ENCODE results near the gene NCBP2L. TPM values are rescaled to one million over a fixed set of nuclear protein-coding genes. Genes with fewer than 3 reads are reported as not detected.

The NCBP2L gene
- polyA plus RNA-seq, 1 donor (not counting 4 experiments of a cell fraction or from before 2014, with no cell fraction given) = not detected

DNA sequence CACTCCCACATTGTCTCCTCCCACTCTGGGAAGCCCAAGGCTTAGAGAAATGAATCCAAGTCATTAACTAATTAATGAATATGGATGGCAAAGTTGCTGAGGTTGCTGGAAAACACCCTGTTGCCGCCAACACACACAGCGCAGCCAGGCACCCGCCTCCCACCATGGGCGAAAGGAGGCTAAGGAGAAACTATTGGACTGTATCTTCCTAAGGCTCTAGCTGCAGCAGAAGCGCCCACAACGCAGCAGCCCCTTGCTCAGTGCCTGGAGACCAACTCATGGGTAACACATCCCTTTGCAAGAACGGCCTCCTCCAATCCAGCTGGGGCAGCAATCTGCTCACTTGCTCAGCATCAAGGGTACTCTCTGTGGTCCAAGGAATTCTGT, 36.1 kb upstream of the NCBP2L start:
- no peak for TF ChIP-seq CTCF (optimal IDR thresholded peaks at IDR 0.05 in 1 of 3, IDR thresholded peaks at IDR 0.05 in 1 of 3, conservative IDR thresholded peaks at IDR 0.05 in 1 of 3; ENCODE audit: extremely low read depth in 1 of 3, insufficient read depth in 2 of 3, low read length in 3 of 3)
- TF ChIP-seq EZH2 (IDR thresholded peaks at IDR 0.05; ENCODE audit: low read length) = no peak
- Histone ChIP-seq H3K9ac (ENCODE audit: control insufficient read depth, extremely low read depth, insufficient read depth, low read length) (peak overlapping the region; percentile 29), H3K4me2 (ENCODE audit: control insufficient read depth, extremely low read depth, insufficient read depth, low read depth, low read length) (peak overlapping the region; percentile 71), H3K79me2 (ENCODE audit: control insufficient read depth, insufficient read depth, low read length) (no peaks in the 10 kb centered on the region), H3K9me3 (ENCODE audit: control insufficient read depth, low read depth, low read length) (no peaks in the 10 kb centered on the region), H3K36me3 (ENCODE audit: control insufficient read depth in 2 of 2, extremely low read depth in 1 of 2, insufficient read depth in 2 of 2, low read length in 2 of 2) (no peaks in the 10 kb centered on the region), H3K9me1 (ENCODE audit: control insufficient read depth, extremely low read depth, insufficient read depth, low read length) (no peaks in the 10 kb centered on the region), H3K27ac (ENCODE audit: control insufficient read depth, insufficient read depth, low read length) (peak overlapping the region; percentile 48), H3K4me1 (ENCODE audit: control insufficient read depth, extremely low read depth, insufficient read depth, low read length) (peaks cover 31% of the 10 kb centered on the region), H3K27me3 (ENCODE audit: control insufficient read depth, extremely low read depth, insufficient read depth, low read length) (no peaks in the 10 kb centered on the region), H4K20me1 (ENCODE audit: control insufficient read depth, extremely low read depth, insufficient read depth, low read length) (no peaks in the 10 kb centered on the region), H3K4me3 (ENCODE audit: control insufficient read depth in 2 of 3, extremely low read depth in 1 of 3, insufficient read depth in 2 of 3, low read depth in 1 of 3, low read length in 3 of 3) (no peak overlapping the region), H2AFZ (ENCODE audit: control insufficient read depth, low read length) (no peak overlapping the region)
- dilution Hi-C loops (cut with MboI; ENCODE audit: extremely low pct_ligation_motif_present, low sequenced_read_pairs) = no loop called here
- FAIRE-seq (no peak), DNase-seq (ENCODE audit: low read depth, low spot score) (no peak)

DNA sequence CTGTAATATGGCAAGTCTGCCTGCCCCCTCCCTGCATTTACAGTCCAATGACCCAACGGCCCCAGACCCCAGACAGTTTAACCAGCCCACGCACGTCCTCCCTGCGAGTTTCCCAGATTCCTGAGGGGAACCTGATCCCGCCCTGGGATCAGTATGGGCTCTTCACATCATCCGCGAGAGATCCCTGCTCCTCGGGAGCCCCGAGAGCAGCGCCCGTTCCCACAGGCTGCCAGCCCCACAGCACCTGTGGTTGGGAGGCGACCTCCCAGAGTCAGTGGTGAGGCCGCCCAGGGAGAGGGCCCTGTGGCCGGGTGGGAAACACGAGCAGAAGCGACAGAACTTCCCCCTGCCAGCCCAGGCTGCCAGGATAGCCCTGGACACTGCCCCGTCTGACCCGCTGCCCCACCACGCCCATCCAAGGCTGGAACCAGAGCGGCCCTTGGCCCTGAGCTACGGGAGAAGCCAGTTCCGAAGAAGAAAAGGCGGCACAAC, 34.8 kb upstream of the NCBP2L start:
- Histone ChIP-seq H2AFZ (ENCODE audit: control insufficient read depth, low read length) (no peak overlapping the region), H3K4me2 (ENCODE audit: control insufficient read depth, extremely low read depth, insufficient read depth, low read depth, low read length) (peak overlapping the region; percentile 71), H3K9ac (ENCODE audit: control insufficient read depth, extremely low read depth, insufficient read depth, low read length) (peak overlapping the region; percentile 75), H3K9me1 (ENCODE audit: control insufficient read depth, extremely low read depth, insufficient read depth, low read length) (no peaks in the 10 kb centered on the region), H3K4me3 (ENCODE audit: control insufficient read depth in 2 of 3, extremely low read depth in 1 of 3, insufficient read depth in 2 of 3, low read depth in 1 of 3, low read length in 3 of 3) (peak overlapping the region in 1 of 3 experiments; percentile 27), H3K36me3 (ENCODE audit: control insufficient read depth in 2 of 2, extremely low read depth in 1 of 2, insufficient read depth in 2 of 2, low read length in 2 of 2) (no peaks in the 10 kb centered on the region), H3K9me3 (ENCODE audit: control insufficient read depth, low read depth, low read length) (no peaks in the 10 kb centered on the region), H3K79me2 (ENCODE audit: control insufficient read depth, insufficient read depth, low read length) (no peaks in the 10 kb centered on the region), H3K27ac (ENCODE audit: control insufficient read depth, insufficient read depth, low read length) (peak overlapping the region; percentile 78), H3K27me3 (ENCODE audit: control insufficient read depth, extremely low read depth, insufficient read depth, low read length) (no peaks in the 10 kb centered on the region), H4K20me1 (ENCODE audit: control insufficient read depth, extremely low read depth, insufficient read depth, low read length) (no peaks in the 10 kb centered on the region), H3K4me1 (ENCODE audit: control insufficient read depth, extremely low read depth, insufficient read depth, low read length) (peaks cover 44% of the 10 kb centered on the region)
- dilution Hi-C loops (cut with MboI; ENCODE audit: extremely low pct_ligation_motif_present, low sequenced_read_pairs) = no loop called here
- FAIRE-seq (no peak), DNase-seq (ENCODE audit: low read depth, low spot score) (no peak)
- no peak for TF ChIP-seq CTCF (optimal IDR thresholded peaks at IDR 0.05 in 1 of 3, IDR thresholded peaks at IDR 0.05 in 1 of 3, conservative IDR thresholded peaks at IDR 0.05 in 1 of 3; ENCODE audit: extremely low read depth in 1 of 3, insufficient read depth in 2 of 3, low read length in 3 of 3)
- no peak for TF ChIP-seq EZH2 (IDR thresholded peaks at IDR 0.05; ENCODE audit: low read length)

All from keratinocyte (primary cell).